PFSK-1 (cell line): ENCODE data around the gene LRRC23.

Experiments
- FOXP2 ChIP-seq: optimal IDR thresholded peaks from 2 replicates; pipeline ENCODE3; 2011; ENCODE audit warnings: borderline replicate concordance, control low read depth, inconsistent platforms; ENCODE audit not compliant: insufficient read depth; ENCODE audit errors: extremely low read length, extremely low read depth
- POLR2AphosphoS5 ChIP-seq: IDR thresholded peaks from 2 replicates; pipeline ENCODE4 v1.6.1; 2012; ENCODE audit warnings: low read depth, mild to moderate bottlenecking, control low read depth, low read length, moderate library complexity
- SIN3A ChIP-seq: IDR thresholded peaks from 2 replicates; pipeline ENCODE4 v1.6.1; 2012; ENCODE audit warnings: mild to moderate bottlenecking, low read length, moderate library complexity, borderline replicate concordance; ENCODE audit not compliant: insufficient read depth
- TAF1 ChIP-seq: IDR thresholded peaks from 2 replicates; pipeline ENCODE4 v1.6.1; 2012; ENCODE audit warnings: low read length, control low read depth, borderline replicate concordance; ENCODE audit not compliant: insufficient read depth
- TF ChIP-seq, protein P1 (sequence below), 2 experiments: IDR thresholded peaks; 2 replicates each; pipeline versions ENCODE4 v1.6.1 to v1.8.0; 2011 to 2012; ENCODE audit warnings: low read depth in 2 of 2, low read length in 2 of 2, control low read depth in 1 of 2, inconsistent platforms in 1 of 2, mild to moderate bottlenecking in 1 of 2, moderate library complexity in 1 of 2; ENCODE audit not compliant: insufficient read depth in 1 of 2

LRRC23 gene

DNA sequence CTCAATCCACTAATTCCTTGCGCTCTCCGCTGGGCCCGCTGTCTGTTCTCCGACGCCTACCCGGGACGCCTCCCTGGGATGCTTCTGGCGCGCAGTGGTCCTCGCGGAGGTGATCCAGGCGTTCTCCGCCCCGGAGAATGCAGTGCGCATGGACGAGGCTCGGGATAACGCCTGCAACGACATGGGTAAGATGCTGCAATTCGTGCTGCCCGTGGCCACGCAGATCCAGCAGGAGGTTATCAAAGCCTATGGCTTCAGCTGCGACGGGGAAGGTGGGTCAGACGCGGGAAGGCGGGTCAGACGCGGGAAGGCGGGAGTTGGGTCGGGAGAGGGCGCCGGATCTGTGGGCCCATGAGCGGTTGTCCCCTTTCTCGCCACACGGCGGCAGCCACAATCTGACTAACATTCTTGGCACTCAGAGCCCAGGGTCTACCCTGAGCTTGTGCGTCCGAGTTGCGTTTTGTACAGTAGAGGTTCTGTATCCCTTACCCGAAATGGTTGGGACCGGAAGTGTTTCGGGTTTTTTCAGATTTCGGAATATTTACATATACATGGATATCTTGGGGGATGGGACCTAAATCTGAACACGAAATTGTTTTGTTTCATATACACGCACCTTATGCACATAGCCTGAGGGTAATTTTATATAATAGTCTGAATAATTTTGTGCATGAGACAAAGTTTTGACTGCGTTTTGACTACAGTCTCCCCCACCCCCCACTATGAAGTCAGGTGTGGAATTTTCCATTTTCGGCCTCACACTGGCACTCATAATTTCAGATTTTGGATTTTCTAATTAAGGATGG, 40.0 kb downstream of the LRRC23 start:
- TF ChIP-seq POLR2AphosphoS5 (no peak), FOXP2 (no peak), TAF1 (no peak), SIN3A (no peak)
- TF ChIP-seq, protein P1, sequence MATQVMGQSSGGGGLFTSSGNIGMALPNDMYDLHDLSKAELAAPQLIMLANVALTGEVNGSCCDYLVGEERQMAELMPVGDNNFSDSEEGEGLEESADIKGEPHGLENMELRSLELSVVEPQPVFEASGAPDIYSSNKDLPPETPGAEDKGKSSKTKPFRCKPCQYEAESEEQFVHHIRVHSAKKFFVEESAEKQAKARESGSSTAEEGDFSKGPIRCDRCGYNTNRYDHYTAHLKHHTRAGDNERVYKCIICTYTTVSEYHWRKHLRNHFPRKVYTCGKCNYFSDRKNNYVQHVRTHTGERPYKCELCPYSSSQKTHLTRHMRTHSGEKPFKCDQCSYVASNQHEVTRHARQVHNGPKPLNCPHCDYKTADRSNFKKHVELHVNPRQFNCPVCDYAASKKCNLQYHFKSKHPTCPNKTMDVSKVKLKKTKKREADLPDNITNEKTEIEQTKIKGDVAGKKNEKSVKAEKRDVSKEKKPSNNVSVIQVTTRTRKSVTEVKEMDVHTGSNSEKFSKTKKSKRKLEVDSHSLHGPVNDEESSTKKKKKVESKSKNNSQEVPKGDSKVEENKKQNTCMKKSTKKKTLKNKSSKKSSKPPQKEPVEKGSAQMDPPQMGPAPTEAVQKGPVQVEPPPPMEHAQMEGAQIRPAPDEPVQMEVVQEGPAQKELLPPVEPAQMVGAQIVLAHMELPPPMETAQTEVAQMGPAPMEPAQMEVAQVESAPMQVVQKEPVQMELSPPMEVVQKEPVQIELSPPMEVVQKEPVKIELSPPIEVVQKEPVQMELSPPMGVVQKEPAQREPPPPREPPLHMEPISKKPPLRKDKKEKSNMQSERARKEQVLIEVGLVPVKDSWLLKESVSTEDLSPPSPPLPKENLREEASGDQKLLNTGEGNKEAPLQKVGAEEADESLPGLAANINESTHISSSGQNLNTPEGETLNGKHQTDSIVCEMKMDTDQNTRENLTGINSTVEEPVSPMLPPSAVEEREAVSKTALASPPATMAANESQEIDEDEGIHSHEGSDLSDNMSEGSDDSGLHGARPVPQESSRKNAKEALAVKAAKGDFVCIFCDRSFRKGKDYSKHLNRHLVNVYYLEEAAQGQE (IDR thresholded peaks at IDR 0.05; ENCODE audit: insufficient read depth in 1 of 2, low read depth in 2 of 2, low read length in 2 of 2) = no peak

DNA sequence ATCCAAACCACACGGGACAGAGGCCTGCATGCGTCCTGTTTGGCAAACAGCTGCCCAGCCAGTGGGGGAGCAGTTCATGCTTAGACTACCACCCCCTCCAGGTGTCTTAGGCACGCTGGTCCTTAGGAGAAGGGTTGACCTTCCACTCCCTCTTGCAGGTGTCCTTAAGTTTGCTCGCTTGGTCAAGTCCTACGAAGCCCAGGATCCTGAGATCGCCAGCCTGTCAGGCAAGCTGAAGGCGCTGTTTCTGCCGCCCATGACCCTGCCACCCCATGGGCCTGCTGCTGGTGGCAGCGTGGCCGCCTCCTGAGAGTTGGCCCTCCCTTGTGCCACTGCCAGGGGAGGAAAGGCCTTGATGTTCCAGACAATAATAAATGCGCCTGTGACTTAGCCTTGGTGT, 41.0 kb downstream of the LRRC23 start:
- no peak for TF ChIP-seq FOXP2
- TF ChIP-seq, protein P1 (IDR thresholded peaks at IDR 0.05; ENCODE audit: insufficient read depth in 1 of 2, low read depth in 2 of 2, low read length in 2 of 2) = no peak
- no peak for TF ChIP-seq TAF1
- no peak for TF ChIP-seq POLR2AphosphoS5
- no peak for TF ChIP-seq SIN3A

DNA sequence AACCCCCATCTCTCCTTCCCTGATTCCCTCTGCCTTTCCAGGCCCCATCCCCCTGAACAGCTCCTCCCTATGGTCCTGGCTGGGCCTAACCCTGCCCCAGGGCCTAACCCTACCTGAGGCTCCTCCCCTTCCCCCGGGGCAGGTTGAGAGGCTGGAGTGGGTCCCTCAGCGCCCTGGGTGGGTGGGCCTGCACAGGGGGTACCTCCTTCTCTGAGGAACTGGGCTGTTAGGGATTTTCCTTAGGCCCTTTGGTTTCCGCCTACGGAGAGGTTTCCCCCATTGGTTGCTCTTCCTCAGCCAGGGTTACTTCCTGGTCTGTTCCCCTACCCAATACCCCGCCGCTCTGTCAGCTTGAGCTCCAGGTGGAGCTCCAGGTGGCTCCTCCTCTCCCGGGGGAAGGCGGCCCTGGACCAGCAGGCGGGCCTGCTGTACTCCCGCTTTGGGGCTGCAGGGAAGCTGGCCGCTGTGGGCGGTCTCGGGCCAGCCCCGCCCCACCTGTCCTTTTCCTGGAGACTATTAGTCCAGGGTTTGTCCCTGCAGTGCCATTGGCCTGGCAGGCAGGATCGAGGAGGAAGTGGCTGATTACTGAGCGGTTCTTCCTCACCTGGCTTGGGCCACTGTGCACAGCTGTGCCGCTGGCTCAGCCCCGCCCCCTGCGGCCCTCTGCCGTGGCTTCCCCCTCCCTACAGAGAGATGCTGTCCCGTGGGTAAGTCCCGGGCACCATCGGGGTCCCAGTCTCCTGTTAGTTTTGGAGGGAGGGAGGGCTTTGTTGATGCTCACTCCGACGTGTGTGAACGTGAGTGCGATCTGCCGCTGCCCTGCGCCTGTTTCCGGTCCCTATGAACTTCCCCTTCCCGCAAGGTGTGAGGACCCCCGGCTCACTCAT, 41.7 kb downstream of the LRRC23 start:
- TF ChIP-seq, protein P1 (IDR thresholded peaks at IDR 0.05; ENCODE audit: insufficient read depth in 1 of 2, low read depth in 2 of 2, low read length in 2 of 2) = no peak

DNA sequence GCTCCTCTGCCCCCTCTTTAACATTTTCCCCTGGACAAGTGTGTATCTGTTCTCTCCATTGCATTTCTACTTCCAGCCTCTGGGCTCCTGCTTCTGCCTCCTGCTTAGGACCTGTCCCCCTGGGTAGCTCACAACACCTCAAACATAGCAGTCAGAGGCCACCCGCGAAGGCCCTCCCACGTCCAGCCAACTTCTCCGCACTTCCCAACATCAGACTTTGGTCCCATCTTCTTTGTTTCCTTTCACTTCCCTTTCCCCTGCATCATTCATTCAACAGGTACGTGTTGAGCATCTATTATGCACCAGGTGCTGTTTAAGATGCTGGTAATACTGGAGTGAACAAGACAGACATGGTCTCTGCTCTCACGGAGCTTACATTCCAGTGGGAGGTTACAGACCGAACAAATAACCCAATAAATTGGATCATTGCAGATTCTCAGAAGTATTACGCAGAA, 42.3 kb downstream of the LRRC23 start:
- TF ChIP-seq TAF1 (no peak), SIN3A (no peak), POLR2AphosphoS5 (no peak), FOXP2 (no peak)
- TF ChIP-seq, protein P1 (IDR thresholded peaks at IDR 0.05; ENCODE audit: insufficient read depth in 1 of 2, low read depth in 2 of 2, low read length in 2 of 2) = no peak
